ENCODE measurements around the gene IGF1R.

The IGF1R gene

DNA sequence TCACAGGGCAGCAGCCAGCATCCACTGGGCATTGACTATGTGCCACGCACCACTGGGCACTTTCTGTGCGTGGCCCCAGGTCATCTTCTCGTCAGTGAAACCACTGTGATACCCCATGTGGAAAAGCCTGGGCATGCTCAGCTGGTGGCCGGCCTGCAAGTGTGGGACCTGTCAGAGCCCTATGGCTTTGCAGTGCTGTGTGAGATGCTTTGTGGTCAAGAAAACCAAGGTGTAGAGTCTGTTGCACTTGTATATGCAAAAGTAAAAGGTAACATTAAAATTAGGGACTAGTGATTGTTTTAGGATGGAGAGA, 289.7 kb downstream of the IGF1R start:
- TF ChIP-seq, protein P1, sequence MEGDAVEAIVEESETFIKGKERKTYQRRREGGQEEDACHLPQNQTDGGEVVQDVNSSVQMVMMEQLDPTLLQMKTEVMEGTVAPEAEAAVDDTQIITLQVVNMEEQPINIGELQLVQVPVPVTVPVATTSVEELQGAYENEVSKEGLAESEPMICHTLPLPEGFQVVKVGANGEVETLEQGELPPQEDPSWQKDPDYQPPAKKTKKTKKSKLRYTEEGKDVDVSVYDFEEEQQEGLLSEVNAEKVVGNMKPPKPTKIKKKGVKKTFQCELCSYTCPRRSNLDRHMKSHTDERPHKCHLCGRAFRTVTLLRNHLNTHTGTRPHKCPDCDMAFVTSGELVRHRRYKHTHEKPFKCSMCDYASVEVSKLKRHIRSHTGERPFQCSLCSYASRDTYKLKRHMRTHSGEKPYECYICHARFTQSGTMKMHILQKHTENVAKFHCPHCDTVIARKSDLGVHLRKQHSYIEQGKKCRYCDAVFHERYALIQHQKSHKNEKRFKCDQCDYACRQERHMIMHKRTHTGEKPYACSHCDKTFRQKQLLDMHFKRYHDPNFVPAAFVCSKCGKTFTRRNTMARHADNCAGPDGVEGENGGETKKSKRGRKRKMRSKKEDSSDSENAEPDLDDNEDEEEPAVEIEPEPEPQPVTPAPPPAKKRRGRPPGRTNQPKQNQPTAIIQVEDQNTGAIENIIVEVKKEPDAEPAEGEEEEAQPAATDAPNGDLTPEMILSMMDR (IDR thresholded peaks at IDR 0.05; ENCODE audit: low read depth, low read length), result no peak
- Histone ChIP-seq H3K4me3 (ENCODE audit: low read depth, low read length) (no peak overlapping the region), H3K9me3 (no peaks in the 10 kb centered on the region), H3K27me3 (no peaks in the 10 kb centered on the region), H3K4me1 (no peaks in the 10 kb centered on the region), H3K36me3 (peaks cover 91% of the 10 kb centered on the region)
- DNase-seq, result no peak

DNA sequence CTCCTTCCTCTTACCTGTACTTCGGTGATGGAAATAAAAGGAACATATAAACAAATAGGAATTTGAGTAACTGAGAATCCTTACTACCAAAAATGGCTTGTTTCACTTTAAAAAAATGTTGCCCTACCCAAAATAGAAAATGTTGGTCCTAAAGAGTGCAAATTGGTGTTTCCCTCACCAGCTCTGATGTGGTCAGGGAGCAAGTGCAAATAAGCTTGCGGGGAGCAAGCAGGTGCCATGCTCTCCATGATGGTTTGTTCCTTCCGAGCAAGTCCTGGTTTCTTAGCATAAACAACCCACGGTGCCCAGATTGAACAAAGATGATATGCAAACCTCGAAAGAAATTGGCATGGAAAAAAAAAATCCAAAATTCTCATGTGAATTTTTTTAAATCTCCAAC, 290.5 kb downstream of the IGF1R start:
- Histone ChIP-seq H3K4me1 (no peaks in the 10 kb centered on the region), H3K9me3 (no peaks in the 10 kb centered on the region), H3K27me3 (no peaks in the 10 kb centered on the region), H3K36me3 (peaks cover 95% of the 10 kb centered on the region), H3K4me3 (ENCODE audit: low read depth, low read length) (no peak overlapping the region)
- TF ChIP-seq, protein P1 (IDR thresholded peaks at IDR 0.05; ENCODE audit: low read depth, low read length), result no peak
- DNase-seq, result no peak

DNA sequence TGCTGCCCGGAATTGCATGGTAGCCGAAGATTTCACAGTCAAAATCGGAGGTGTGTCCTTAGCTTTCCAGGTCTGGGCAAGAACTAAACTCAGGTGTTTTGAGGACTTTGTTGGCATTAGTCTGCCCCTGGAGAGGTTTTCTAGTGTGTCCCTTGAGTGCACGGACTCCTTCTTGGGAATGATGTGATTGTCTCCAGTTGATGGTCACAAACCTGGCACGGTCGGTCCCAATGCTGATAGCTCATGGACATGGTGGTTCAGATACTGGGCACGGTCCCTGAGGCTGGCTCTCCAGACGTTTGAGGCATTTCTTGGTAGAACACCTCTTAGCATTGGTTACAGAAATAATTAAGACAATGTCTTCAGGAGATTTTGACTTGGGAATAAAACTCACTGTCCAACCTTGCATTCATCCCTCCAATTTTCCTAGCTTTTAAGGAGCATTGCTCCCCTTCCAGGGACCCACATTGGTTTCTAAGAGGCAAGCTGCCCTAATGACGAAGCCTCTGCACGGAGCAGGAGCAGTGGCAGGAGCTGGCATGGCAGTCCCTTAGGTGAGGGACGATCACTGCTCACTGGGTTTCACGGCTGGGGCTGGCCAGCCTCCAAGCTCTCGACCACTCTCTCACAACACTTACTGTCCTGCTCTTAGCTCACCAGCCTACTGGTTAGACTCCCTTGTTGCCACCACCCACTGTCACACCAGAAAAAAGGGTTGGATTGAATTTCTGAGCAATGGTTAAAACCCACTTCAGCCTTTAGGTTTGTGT, 291.2 kb downstream of the IGF1R start:
- Histone ChIP-seq H3K4me3 (ENCODE audit: low read depth, low read length) (no peak overlapping the region), H3K36me3 (peaks cover 98% of the 10 kb centered on the region), H3K4me1 (no peaks in the 10 kb centered on the region), H3K9me3 (no peaks in the 10 kb centered on the region), H3K27me3 (no peaks in the 10 kb centered on the region)
- no peak for DNase-seq
- TF ChIP-seq, protein P1 (IDR thresholded peaks at IDR 0.05; ENCODE audit: low read depth, low read length), result no peak

DNA sequence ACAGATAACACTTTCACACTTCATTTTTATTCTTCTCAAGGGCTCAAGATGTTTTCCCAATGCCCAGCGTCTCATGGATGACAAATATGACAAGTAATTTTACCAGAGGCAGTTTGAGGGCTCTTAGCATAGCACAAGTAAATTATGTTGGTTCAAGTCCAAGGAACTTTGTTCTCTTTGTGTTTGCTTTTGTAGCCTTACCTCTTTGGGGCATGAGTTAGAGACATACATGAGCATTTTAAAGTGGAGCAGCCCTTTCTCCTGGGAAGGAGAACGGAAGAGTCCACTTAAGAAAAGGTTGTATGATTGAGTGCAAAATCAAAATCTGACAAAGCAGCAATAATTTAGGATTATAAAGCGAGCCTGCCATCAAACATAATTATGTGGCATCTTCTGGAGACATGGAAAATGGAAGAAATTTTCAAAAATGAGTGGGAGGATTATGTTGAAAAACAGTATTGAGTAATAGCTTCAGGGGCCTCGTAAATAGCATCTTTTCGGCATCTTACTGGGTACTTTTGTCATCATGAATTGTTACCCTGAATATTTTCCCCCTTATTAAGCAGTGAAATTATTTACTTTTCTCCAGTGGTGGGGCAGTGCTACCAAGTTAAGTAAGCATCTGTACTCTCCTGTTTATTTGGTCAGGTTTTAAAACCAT, 293.4 kb downstream of the IGF1R start:
- H3K27me3 ChIP-seq, result no peaks in the 10 kb centered on the region
- peaks cover 91% of the 10 kb centered on the region for H3K36me3 ChIP-seq
- H3K4me3 ChIP-seq (ENCODE audit: low read depth, low read length), result no peak overlapping the region
- H3K9me3 ChIP-seq, result no peaks in the 10 kb centered on the region
- TF ChIP-seq, protein P1 (IDR thresholded peaks at IDR 0.05; ENCODE audit: low read depth, low read length), result no peak
- no peak for DNase-seq
- no peaks in the 10 kb centered on the region for H3K4me1 ChIP-seq

DNA sequence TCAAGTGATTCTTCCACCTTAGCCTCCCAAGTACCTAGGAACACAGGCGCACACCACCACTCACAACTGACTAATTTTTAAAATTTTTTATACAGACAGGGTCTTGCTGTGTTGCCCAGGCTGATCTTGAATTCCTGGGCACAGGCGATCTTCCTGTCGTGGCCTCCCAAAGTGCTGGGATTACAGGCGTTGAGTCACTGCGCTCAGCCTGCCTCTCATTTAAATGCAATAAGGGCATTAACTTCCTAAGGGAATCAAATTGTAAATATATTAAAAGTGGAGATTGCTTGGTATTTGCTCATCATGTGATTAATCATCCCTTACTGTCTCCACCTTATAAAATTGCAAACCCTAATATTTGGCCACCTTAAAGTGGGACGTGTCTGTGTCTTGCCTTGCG, 294.1 kb downstream of the IGF1R start:
- no peak for DNase-seq
- Histone ChIP-seq H3K36me3 (peaks cover 86% of the 10 kb centered on the region), H3K4me1 (no peaks in the 10 kb centered on the region), H3K27me3 (no peaks in the 10 kb centered on the region), H3K4me3 (ENCODE audit: low read depth, low read length) (no peak overlapping the region), H3K9me3 (no peaks in the 10 kb centered on the region)
- TF ChIP-seq, protein P1 (IDR thresholded peaks at IDR 0.05; ENCODE audit: low read depth, low read length), result no peak

DNA sequence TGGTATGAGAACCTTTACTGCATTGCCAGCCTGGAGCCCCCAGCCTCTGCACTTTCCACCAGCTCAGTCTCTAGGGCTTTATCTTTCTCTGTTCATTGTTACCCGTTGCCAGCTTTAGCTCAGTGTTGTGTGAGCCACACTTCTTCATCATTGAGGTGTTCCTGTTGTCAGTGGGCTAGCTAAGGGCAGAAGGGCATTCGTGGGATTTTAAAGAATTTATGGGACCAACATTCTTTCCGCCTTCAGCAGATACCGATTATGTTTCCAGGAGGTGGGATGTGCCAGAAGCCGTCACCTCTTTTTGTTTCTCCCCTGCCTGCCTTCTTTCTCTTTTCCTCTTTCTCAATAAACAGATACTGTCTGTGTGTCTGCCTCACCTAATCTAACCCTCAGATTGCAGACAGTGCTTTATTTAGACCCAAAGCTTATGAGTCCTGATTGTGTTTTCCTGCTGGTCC, 294.7 kb downstream of the IGF1R start:
- H3K36me3 ChIP-seq, result peaks cover 85% of the 10 kb centered on the region
- no peaks in the 10 kb centered on the region for H3K9me3 ChIP-seq
- no peaks in the 10 kb centered on the region for H3K27me3 ChIP-seq
- H3K4me1 ChIP-seq, result no peaks in the 10 kb centered on the region
- TF ChIP-seq, protein P1 (IDR thresholded peaks at IDR 0.05; ENCODE audit: low read depth, low read length), result no peak
- no peak for DNase-seq
- H3K4me3 ChIP-seq (ENCODE audit: low read depth, low read length), result no peak overlapping the region

Data from BE2C (cell line).